Measurements from ENCODE around the gene HERC3.

HERC3 gene

GRCh38 chr4:88751258-88752075 is 159.2 kb downstream of the HERC3 start:
- Histone ChIP-seq H3K27me3 (ENCODE audit: control insufficient read depth in 5 of 5, insufficient read depth in 4 of 5, low read length in 5 of 5) (no peaks in the 10 kb centered on the region), H3K27ac (ENCODE audit: low read depth, low read length) (no peak overlapping the region), H3K36me3 (ENCODE audit: control insufficient read depth in 5 of 5, insufficient read depth in 5 of 5, low read length in 5 of 5) (peaks cover 43 to 84% (median 57%) of the 10 kb centered on the region in 5 donors), H3K4me3 (ENCODE audit: low read depth in 1 of 5, low read length in 5 of 5) (no peak overlapping the region), H3K9ac (ENCODE audit: low read length in 5 of 5) (no peak overlapping the region), H3K4me1 (ENCODE audit: control insufficient read depth in 5 of 5, insufficient read depth in 5 of 5, low read length in 5 of 5) (peaks cover 0 to 48% (median 33%) of the 10 kb centered on the region in 5 donors), H3K9me3 (ENCODE audit: control insufficient read depth in 5 of 5, low read length in 5 of 5) (no peaks in the 10 kb centered on the region)

- H3K9me3 ChIP-seq (ENCODE audit: control insufficient read depth in 5 of 5, low read length in 5 of 5) = no peaks in the 10 kb centered on the region
- H3K27me3 ChIP-seq (ENCODE audit: control insufficient read depth in 5 of 5, insufficient read depth in 4 of 5, low read length in 5 of 5) = no peaks in the 10 kb centered on the region
- H3K4me1 ChIP-seq (ENCODE audit: control insufficient read depth in 5 of 5, insufficient read depth in 5 of 5, low read length in 5 of 5) = peaks cover 0 to 48% (median 28%) of the 10 kb centered on the region in 5 donors
- H3K27ac ChIP-seq (ENCODE audit: low read depth, low read length) = peak overlapping the region; percentile 40
- no peak overlapping the region for H3K9ac ChIP-seq (ENCODE audit: low read length in 5 of 5)
- H3K4me3 ChIP-seq (ENCODE audit: low read depth in 1 of 5, low read length in 5 of 5) = no peak overlapping the region
- H3K36me3 ChIP-seq (ENCODE audit: control insufficient read depth in 5 of 5, insufficient read depth in 5 of 5, low read length in 5 of 5) = peaks cover 43 to 78% (median 52%) of the 10 kb centered on the region in 5 donors
These were observed 159.8 kb downstream of the HERC3 start for GRCh38 chr4:88752076-88752463.

- no peaks in the 10 kb centered on the region for H3K9me3 ChIP-seq (ENCODE audit: control insufficient read depth in 5 of 5, low read length in 5 of 5)
- H3K9ac ChIP-seq (ENCODE audit: low read length in 5 of 5) = no peak overlapping the region
- H3K4me3 ChIP-seq (ENCODE audit: low read depth in 1 of 5, low read length in 5 of 5) = peak overlapping the region in 1 of 5 donors; percentile 25
- peaks cover 38 to 74% (median 47%) of the 10 kb centered on the region in 5 donors for H3K36me3 ChIP-seq (ENCODE audit: control insufficient read depth in 5 of 5, insufficient read depth in 5 of 5, low read length in 5 of 5)
- peaks cover 0 to 54% (median 26%) of the 10 kb centered on the region in 5 donors for H3K4me1 ChIP-seq (ENCODE audit: control insufficient read depth in 5 of 5, insufficient read depth in 5 of 5, low read length in 5 of 5)
- H3K27ac ChIP-seq (ENCODE audit: low read depth, low read length) = peak overlapping the region; percentile 64
- no peaks in the 10 kb centered on the region for H3K27me3 ChIP-seq (ENCODE audit: control insufficient read depth in 5 of 5, insufficient read depth in 4 of 5, low read length in 5 of 5)
These were observed 160.5 kb downstream of the HERC3 start for GRCh38 chr4:88752754-88753153.

GRCh38 chr4:88753658-88754571 is 161.6 kb downstream of the HERC3 start:
- H3K36me3 ChIP-seq (ENCODE audit: control insufficient read depth in 5 of 5, insufficient read depth in 5 of 5, low read length in 5 of 5) = peaks cover 30 to 71% (median 49%) of the 10 kb centered on the region in 5 donors
- peak overlapping the region in 2 of 5 donors; percentile 21 to 23 for H3K9ac ChIP-seq (ENCODE audit: low read length in 5 of 5)
- H3K4me3 ChIP-seq (ENCODE audit: low read depth in 1 of 5, low read length in 5 of 5) = no peak overlapping the region
- H3K27me3 ChIP-seq (ENCODE audit: control insufficient read depth in 5 of 5, insufficient read depth in 4 of 5, low read length in 5 of 5) = no peaks in the 10 kb centered on the region
- no peaks in the 10 kb centered on the region for H3K9me3 ChIP-seq (ENCODE audit: control insufficient read depth in 5 of 5, low read length in 5 of 5)
- H3K27ac ChIP-seq (ENCODE audit: low read depth, low read length) = peak overlapping the region; percentile 64
- peaks cover 3 to 65% (median 36%) of the 10 kb centered on the region in 5 donors for H3K4me1 ChIP-seq (ENCODE audit: control insufficient read depth in 5 of 5, insufficient read depth in 5 of 5, low read length in 5 of 5)

- Histone ChIP-seq H3K4me1 (ENCODE audit: control insufficient read depth in 5 of 5, insufficient read depth in 5 of 5, low read length in 5 of 5) (peaks cover 6 to 74% (median 45%) of the 10 kb centered on the region in 5 donors), H3K36me3 (ENCODE audit: control insufficient read depth in 5 of 5, insufficient read depth in 5 of 5, low read length in 5 of 5) (peaks cover 22 to 62% (median 41%) of the 10 kb centered on the region in 5 donors), H3K9ac (ENCODE audit: low read length in 5 of 5) (peak overlapping the region in 1 of 5 donors; percentile 21), H3K27me3 (ENCODE audit: control insufficient read depth in 5 of 5, insufficient read depth in 4 of 5, low read length in 5 of 5) (no peaks in the 10 kb centered on the region), H3K27ac (ENCODE audit: low read depth, low read length) (peak overlapping the region; percentile 64), H3K9me3 (ENCODE audit: control insufficient read depth in 5 of 5, low read length in 5 of 5) (no peaks in the 10 kb centered on the region), H3K4me3 (ENCODE audit: low read depth in 1 of 5, low read length in 5 of 5) (no peak overlapping the region)
These were observed 162.5 kb downstream of the HERC3 start for GRCh38 chr4:88754796-88755195.

- Histone ChIP-seq H3K9me3 (ENCODE audit: control insufficient read depth in 5 of 5, low read length in 5 of 5) (no peaks in the 10 kb centered on the region), H3K4me1 (ENCODE audit: control insufficient read depth in 5 of 5, insufficient read depth in 5 of 5, low read length in 5 of 5) (peaks cover 6 to 74% (median 47%) of the 10 kb centered on the region in 5 donors), H3K9ac (ENCODE audit: low read length in 5 of 5) (no peak overlapping the region), H3K36me3 (ENCODE audit: control insufficient read depth in 5 of 5, insufficient read depth in 5 of 5, low read length in 5 of 5) (peaks cover 15 to 55% (median 34%) of the 10 kb centered on the region in 5 donors), H3K27me3 (ENCODE audit: control insufficient read depth in 5 of 5, insufficient read depth in 4 of 5, low read length in 5 of 5) (no peaks in the 10 kb centered on the region), H3K4me3 (ENCODE audit: low read depth in 1 of 5, low read length in 5 of 5) (no peak overlapping the region), H3K27ac (ENCODE audit: low read depth, low read length) (peak overlapping the region; percentile 64)
These were observed 163.2 kb downstream of the HERC3 start for GRCh38 chr4:88755454-88755853.

GRCh38 chr4:88756149-88756548 is 163.9 kb downstream of the HERC3 start:
- peak overlapping the region in 1 of 5 donors; percentile 10 for H3K9ac ChIP-seq (ENCODE audit: low read length in 5 of 5)
- peaks cover 10 to 49% (median 28%) of the 10 kb centered on the region in 5 donors for H3K36me3 ChIP-seq (ENCODE audit: control insufficient read depth in 5 of 5, insufficient read depth in 5 of 5, low read length in 5 of 5)
- no peaks in the 10 kb centered on the region for H3K9me3 ChIP-seq (ENCODE audit: control insufficient read depth in 5 of 5, low read length in 5 of 5)
- no peaks in the 10 kb centered on the region for H3K27me3 ChIP-seq (ENCODE audit: control insufficient read depth in 5 of 5, insufficient read depth in 4 of 5, low read length in 5 of 5)
- H3K4me3 ChIP-seq (ENCODE audit: low read depth in 1 of 5, low read length in 5 of 5) = peak overlapping the region in 3 of 5 donors; percentile 19 to 40 (median 31)
- peak overlapping the region; percentile 64 for H3K27ac ChIP-seq (ENCODE audit: low read depth, low read length)
- peaks cover 6 to 74% (median 47%) of the 10 kb centered on the region in 5 donors for H3K4me1 ChIP-seq (ENCODE audit: control insufficient read depth in 5 of 5, insufficient read depth in 5 of 5, low read length in 5 of 5)

- Histone ChIP-seq H3K27ac (ENCODE audit: low read depth, low read length) (peak overlapping the region; percentile 82), H3K9ac (ENCODE audit: low read length in 5 of 5) (peak overlapping the region in 2 of 5 donors; percentile 47 to 55), H3K4me1 (ENCODE audit: control insufficient read depth in 5 of 5, insufficient read depth in 5 of 5, low read length in 5 of 5) (peaks cover 6 to 69% (median 47%) of the 10 kb centered on the region in 5 donors), H3K27me3 (ENCODE audit: control insufficient read depth in 5 of 5, insufficient read depth in 4 of 5, low read length in 5 of 5) (no peaks in the 10 kb centered on the region), H3K9me3 (ENCODE audit: control insufficient read depth in 5 of 5, low read length in 5 of 5) (no peaks in the 10 kb centered on the region), H3K36me3 (ENCODE audit: control insufficient read depth in 5 of 5, insufficient read depth in 5 of 5, low read length in 5 of 5) (peaks cover 10 to 42% (median 31%) of the 10 kb centered on the region in 5 donors), H3K4me3 (ENCODE audit: low read depth in 1 of 5, low read length in 5 of 5) (no peak overlapping the region)
These were observed 164.8 kb downstream of the HERC3 start for GRCh38 chr4:88757067-88757466.

GRCh38 chr4:88757776-88758175 is 165.5 kb downstream of the HERC3 start:
- H3K9me3 ChIP-seq (ENCODE audit: control insufficient read depth in 5 of 5, low read length in 5 of 5) = no peaks in the 10 kb centered on the region
- peaks cover 6 to 63% (median 42%) of the 10 kb centered on the region in 5 donors for H3K4me1 ChIP-seq (ENCODE audit: control insufficient read depth in 5 of 5, insufficient read depth in 5 of 5, low read length in 5 of 5)
- H3K4me3 ChIP-seq (ENCODE audit: low read depth in 1 of 5, low read length in 5 of 5) = peak overlapping the region; percentile 22 to 62 (median 58)
- H3K27me3 ChIP-seq (ENCODE audit: control insufficient read depth in 5 of 5, insufficient read depth in 4 of 5, low read length in 5 of 5) = no peaks in the 10 kb centered on the region
- H3K9ac ChIP-seq (ENCODE audit: low read length in 5 of 5) = peak overlapping the region in 3 of 5 donors; percentile 7 to 55 (median 48)
- H3K36me3 ChIP-seq (ENCODE audit: control insufficient read depth in 5 of 5, insufficient read depth in 5 of 5, low read length in 5 of 5) = peaks cover 15 to 43% (median 34%) of the 10 kb centered on the region in 5 donors
- H3K27ac ChIP-seq (ENCODE audit: low read depth, low read length) = peak overlapping the region; percentile 82
